ENCODE results near the gene MYH11.
"Not testable (repeated sequence)": the region's sequence is repeated elsewhere in the genome, so short reads cannot be mapped to it uniquely, and the experiment has no call there.

Gene MYH11

GRCh38 chr16:15699819-15700218 lies 157.0 kb downstream of the MYH11 start:
- no peak overlapping the region for H3K4me2 ChIP-seq (ENCODE audit: low read length)
- no peaks in the 10 kb centered on the region for H3F3A ChIP-seq (ENCODE audit: insufficient read depth, low read length)
- H3K9me3 ChIP-seq (ENCODE audit: low read length) = no peaks in the 10 kb centered on the region
- no peaks in the 10 kb centered on the region for H4K20me1 ChIP-seq (ENCODE audit: insufficient read depth, low read length)
- no peaks in the 10 kb centered on the region for H3K27me3 ChIP-seq (ENCODE audit: insufficient read depth, low read length)
- H2AFZ ChIP-seq (ENCODE audit: low read length) = no peak overlapping the region
- H3K27ac ChIP-seq (ENCODE audit: low read depth, low read length, poor library complexity, severe bottlenecking) = no peak overlapping the region
- H3K9ac ChIP-seq (ENCODE audit: low read length) = no peak overlapping the region
- H3K4me1 ChIP-seq (ENCODE audit: insufficient read depth, low read length, severe bottlenecking) = no peaks in the 10 kb centered on the region
- TF ChIP-seq EZH2 (IDR thresholded peaks at IDR 0.05; ENCODE audit: borderline replicate concordance, low read length) (no peak), CTCF (IDR thresholded peaks at IDR 0.05; ENCODE audit: low read length) (no peak)
- no peak overlapping the region for H3K4me3 ChIP-seq (ENCODE audit: low read depth, low read length, poor library complexity, severe bottlenecking)
- H3K36me3 ChIP-seq (ENCODE audit: insufficient read depth, low read length) = peaks cover 83% of the 10 kb centered on the region
- H3K9me2 ChIP-seq (ENCODE audit: low read depth, low read length) = no peaks in the 10 kb centered on the region
- H3K79me2 ChIP-seq (ENCODE audit: insufficient read depth, low read length) = no peaks in the 10 kb centered on the region

GRCh38 chr16:15694499-15694898 lies 162.3 kb downstream of the MYH11 start:
- Histone ChIP-seq H3K36me3 (ENCODE audit: insufficient read depth, low read length) (peaks cover 96% of the 10 kb centered on the region), H3K4me3 (ENCODE audit: low read depth, low read length, poor library complexity, severe bottlenecking) (no peak overlapping the region), H3K79me2 (ENCODE audit: insufficient read depth, low read length) (no peaks in the 10 kb centered on the region), H3K4me1 (ENCODE audit: insufficient read depth, low read length, severe bottlenecking) (no peaks in the 10 kb centered on the region), H3K9me2 (ENCODE audit: low read depth, low read length) (no peaks in the 10 kb centered on the region), H4K20me1 (ENCODE audit: insufficient read depth, low read length) (no peaks in the 10 kb centered on the region), H3F3A (ENCODE audit: insufficient read depth, low read length) (no peaks in the 10 kb centered on the region), H3K4me2 (ENCODE audit: low read length) (no peak overlapping the region), H3K27ac (ENCODE audit: low read depth, low read length, poor library complexity, severe bottlenecking) (no peak overlapping the region), H3K9me3 (ENCODE audit: low read length) (no peaks in the 10 kb centered on the region), H3K9ac (ENCODE audit: low read length) (no peak overlapping the region), H3K27me3 (ENCODE audit: insufficient read depth, low read length) (no peaks in the 10 kb centered on the region), H2AFZ (ENCODE audit: low read length) (no peak overlapping the region)
- no peak for TF ChIP-seq CTCF (IDR thresholded peaks at IDR 0.05; ENCODE audit: low read length)
- no peak for TF ChIP-seq EZH2 (IDR thresholded peaks at IDR 0.05; ENCODE audit: borderline replicate concordance, low read length)

GRCh38 chr16:15692508-15692907 lies 164.3 kb downstream of the MYH11 start:
- not testable (repeated sequence) for H3K79me2 ChIP-seq (ENCODE audit: insufficient read depth, low read length); H3K9ac ChIP-seq (ENCODE audit: low read length); H3K9me3 ChIP-seq (ENCODE audit: low read length); H3K27ac ChIP-seq (ENCODE audit: low read depth, low read length, poor library complexity, severe bottlenecking); H3K4me3 ChIP-seq (ENCODE audit: low read depth, low read length, poor library complexity, severe bottlenecking); H3K27me3 ChIP-seq (ENCODE audit: insufficient read depth, low read length); H4K20me1 ChIP-seq (ENCODE audit: insufficient read depth, low read length); H3K9me2 ChIP-seq (ENCODE audit: low read depth, low read length); H2AFZ ChIP-seq (ENCODE audit: low read length); H3K4me1 ChIP-seq (ENCODE audit: insufficient read depth, low read length, severe bottlenecking); H3K4me2 ChIP-seq (ENCODE audit: low read length); H3F3A ChIP-seq (ENCODE audit: insufficient read depth, low read length)
- peaks cover 95% of the 10 kb centered on the region for H3K36me3 ChIP-seq (ENCODE audit: insufficient read depth, low read length)

GRCh38 chr16:15691046-15691445 lies 165.8 kb downstream of the MYH11 start:
- Histone ChIP-seq H3K9ac (ENCODE audit: low read length) (no peak overlapping the region), H3K9me3 (ENCODE audit: low read length) (no peaks in the 10 kb centered on the region), H3K4me2 (ENCODE audit: low read length) (no peak overlapping the region), H4K20me1 (ENCODE audit: insufficient read depth, low read length) (no peaks in the 10 kb centered on the region), H3K4me3 (ENCODE audit: low read depth, low read length, poor library complexity, severe bottlenecking) (no peak overlapping the region), H3K79me2 (ENCODE audit: insufficient read depth, low read length) (no peaks in the 10 kb centered on the region), H3K36me3 (ENCODE audit: insufficient read depth, low read length) (peaks cover 95% of the 10 kb centered on the region), H3K27ac (ENCODE audit: low read depth, low read length, poor library complexity, severe bottlenecking) (no peak overlapping the region), H3F3A (ENCODE audit: insufficient read depth, low read length) (no peaks in the 10 kb centered on the region), H3K27me3 (ENCODE audit: insufficient read depth, low read length) (no peaks in the 10 kb centered on the region), H3K4me1 (ENCODE audit: insufficient read depth, low read length, severe bottlenecking) (no peaks in the 10 kb centered on the region), H3K9me2 (ENCODE audit: low read depth, low read length) (no peaks in the 10 kb centered on the region), H2AFZ (ENCODE audit: low read length) (no peak overlapping the region)
- TF ChIP-seq EZH2 (IDR thresholded peaks at IDR 0.05; ENCODE audit: borderline replicate concordance, low read length) (no peak), CTCF (IDR thresholded peaks at IDR 0.05; ENCODE audit: low read length) (no peak)

Data from OCI-LY1 (cell line).